ENCODE results near the gene YY1. TPM values are rescaled to one million over a fixed set of nuclear protein-coding genes. Genes with fewer than 3 reads are reported as not detected.

The YY1 gene
- total and polyA plus RNA-seq, 2 experiments from 2014 or later = 88.2 to 128 TPM

- Histone ChIP-seq H3K36me3 (ENCODE audit: insufficient read depth) (no peaks in the 10 kb centered on the region), H3K79me2 (replicated peaks; ENCODE audit: insufficient read depth) (peaks cover 26% of the 10 kb centered on the region), H3K4me3 (peak overlapping the region; percentile 70), H3F3A (replicated peaks; ENCODE audit: low read depth) (peaks cover 40% of the 10 kb centered on the region; the same call in 1 of the 2 replicates), H4K20me1 (replicated peaks; ENCODE audit: insufficient read depth) (peaks cover 22% of the 10 kb centered on the region), H3K27ac (ENCODE audit: low read depth) (peak overlapping the region; percentile 95), H3K4me2 (peak overlapping the region; percentile 82), H3K4me1 (ENCODE audit: insufficient read depth) (peaks cover 24% of the 10 kb centered on the region), H3K9me2 (ENCODE audit: insufficient read depth) (no peaks in the 10 kb centered on the region), H3K27me3 (ENCODE audit: insufficient read depth) (no peaks in the 10 kb centered on the region), H2AFZ (no peak overlapping the region)
- peaks cover 18% of the 10 kb centered on the region for H3K27me3 Mint-ChIP-seq (ENCODE audit: insufficient read depth, low read depth, poor library complexity)
- H3K4me1 Mint-ChIP-seq = peaks cover 52% of the 10 kb centered on the region
- H3K9me3 Mint-ChIP-seq = no peaks in the 10 kb centered on the region
- H3K27ac Mint-ChIP-seq = peak overlapping the region; percentile 85; the same call in 1 of the 2 replicates
- H3K4me3 Mint-ChIP-seq = peak overlapping the region; percentile 65
- peak; percentile 65; the same call in 1 of the 2 replicates for TF ChIP-seq CREB1 (CRISPR knock-in tag; IDR thresholded peaks at IDR 0.05; ENCODE audit: low read depth)
- TF ChIP-seq ZNF331 (CRISPR knock-in tag; IDR thresholded peaks at IDR 0.05; ENCODE audit: low read depth) = no peak
- TF ChIP-seq POLR2AphosphoS5 (IDR thresholded peaks at IDR 0.05; ENCODE audit: low read depth) = 0 out of 2 replicates have a peak, but pooled peaks have one; percentile 9
- TF ChIP-seq JUNB (IDR thresholded peaks at IDR 0.05; ENCODE audit: unreplicated experiment) = no peak
- TF ChIP-seq CTCF (conservative IDR thresholded peaks at IDR 0.05; ENCODE audit: low read depth in 2 of 2) = peak; percentile 62 to 82
- no peak for TF ChIP-seq ZNF462 (CRISPR knock-in tag; IDR thresholded peaks at IDR 0.05)
- TF ChIP-seq REST (IDR thresholded peaks at IDR 0.05; ENCODE audit: unreplicated experiment) = no peak
- H3K36me3 Mint-ChIP-seq (ENCODE audit: low read depth) = peaks cover 14% of the 10 kb centered on the region; the same call in 2 of the 3 replicates
- ATAC-seq (peak; percentile 71), DNase-seq (ENCODE audit: low spot score) (peak; percentile 85)
Observed at GRCh38 chr14:100285021-100285912, 46.3 kb downstream of the YY1 start.
